PC-9 (cell line): ENCODE results near the gene GAN. TPM values are rescaled to one million over a fixed set of nuclear protein-coding genes. Genes with fewer than 3 reads are reported as not detected.

ENCODE experiments used
- BruUV-seq: library from RNA; stranded (reverse); fragments of 400-500 nt; replicated peaks from 2 replicates; lab custom pipeline; 2021; lab: Mats Ljungman, UMichigan
- CTCF ChIA-PET: fragments of 300-600 bp; sonication (Branson Sonifier 250); formaldehyde crosslinking; loops from one replicate; lab custom pipeline; 2022; ENCODE audit warnings: antibody characterized with exemption; lab: Charles Lee
- POLR2A ChIA-PET: fragments of 300-600 bp; sonication (Branson Sonifier 250); formaldehyde crosslinking; loops from one replicate; lab custom pipeline; 2022; ENCODE audit warnings: antibody characterized with exemption; ENCODE audit not compliant: unreplicated experiment; lab: Charles Lee
- DNase-seq, 2 experiments: peaks; one replicate each; pipeline versions ENCODE4 v3.0.0 to v3.0.0-alpha.2; 2015 to 2022; ENCODE audit warnings: mixed read lengths in 1 of 2
- H2AFZ ChIP-seq: fragments of 200-600 bp; sonication (generic); 2 replicates; pipeline ENCODE4 v1.8.1; 2017; ENCODE audit warnings: antibody characterized with exemption
- H3F3A ChIP-seq: fragments of 200-600 bp; sonication (generic); 2 replicates; pipeline ENCODE4 v1.8.1; 2017; ENCODE audit warnings: antibody characterized with exemption, mild to moderate bottlenecking, low read depth; ENCODE audit not compliant: insufficient read depth
- H3K27ac ChIP-seq: fragments of 200-600 bp; sonication (generic); 2 replicates; pipeline ENCODE4 v1.6.1; 2016; ENCODE audit warnings: mixed run types
- H3K27me3 ChIP-seq: fragments of 200-600 bp; sonication (generic); 2 replicates; pipeline ENCODE4 v1.6.1; 2016; ENCODE audit warnings: low read depth, mixed run types; ENCODE audit not compliant: insufficient read depth
- H3K36me3 ChIP-seq: fragments of 200-600 bp; sonication (generic); 2 replicates; pipeline ENCODE4 v1.6.1; 2016; ENCODE audit warnings: low read depth, mixed run types
- H3K4me1 ChIP-seq: fragments of 200-600 bp; sonication (generic); replicated peaks from 2 replicates; pipeline ENCODE4 v1.6.1; 2016; ENCODE audit warnings: mixed run types; ENCODE audit not compliant: insufficient read depth
- H3K4me2 ChIP-seq: fragments of 200-600 bp; sonication (generic); 2 replicates; pipeline ENCODE4 v1.6.1; 2017; ENCODE audit warnings: mixed run types
- H3K4me3 ChIP-seq: fragments of 200-600 bp; sonication (generic); 2 replicates; pipeline ENCODE4 v1.6.1; 2016; ENCODE audit warnings: mixed run types
- H3K79me2 ChIP-seq: fragments of 200-600 bp; sonication (generic); 2 replicates; pipeline ENCODE4 v1.6.1; 2017; ENCODE audit warnings: low read depth, mixed run types
- H3K9me2 ChIP-seq: fragments of 200-600 bp; sonication (generic); 2 replicates; pipeline ENCODE4 v1.8.1; 2017; ENCODE audit warnings: mild to moderate bottlenecking; ENCODE audit not compliant: insufficient read depth
- H3K9me3 ChIP-seq: fragments of 200-600 bp; sonication (generic); 2 replicates; pipeline ENCODE4 v1.8.1; 2016; ENCODE audit warnings: low read depth; ENCODE audit not compliant: insufficient read depth
- H4K20me1 ChIP-seq: fragments of 200-600 bp; sonication (generic); 2 replicates; pipeline ENCODE4 v1.8.1; 2017; ENCODE audit not compliant: insufficient read depth
- CTCF ChIP-seq: fragments of 200-600 bp; sonication (generic); conservative IDR thresholded peaks from 2 replicates; pipeline ENCODE4 v1.6.1; 2017; ENCODE audit warnings: mixed run types, antibody characterized with exemption, mild to moderate bottlenecking, moderate library complexity
- EZH2 ChIP-seq: fragments of 200-600 bp; sonication (generic); IDR thresholded peaks from 2 replicates; pipeline ENCODE4 v1.8.0; 2017; ENCODE audit warnings: antibody characterized with exemption, low read depth
- intact Hi-C: fragments of 100-400 bp; cut with micrococcal nuclease; formaldehyde crosslinking; loops from one replicate; pipeline ENCODE4 v1.10.0; 2022; ENCODE audit not compliant: unreplicated experiment
- total RNA-seq: library from RNA; stranded (reverse); gene quantifications from 2 replicates; pipeline ENCODE4 v1.2.3, GENCODE V29; 2021

Gene GAN
- total RNA-seq, 1 experiment from 2014 or later: 11.9 TPM

- no peaks in the 10 kb centered on the region for H3K4me1 ChIP-seq
- no peak overlapping the region for H3K4me2 ChIP-seq
- TF ChIP-seq EZH2 (no peak), CTCF (no peak)
- H3K9me3 ChIP-seq: no peaks in the 10 kb centered on the region
- no peak overlapping the region for H3K27ac ChIP-seq
- no peaks in the 10 kb centered on the region for H3F3A ChIP-seq
- H4K20me1 ChIP-seq: no peaks in the 10 kb centered on the region
- CTCF ChIA-PET: no interaction called here
- H3K79me2 ChIP-seq: no peaks in the 10 kb centered on the region
- H2AFZ ChIP-seq: no peak overlapping the region
- BruUV-seq: no TSS peak
- POLR2A ChIA-PET: no interaction called here
- no peak for DNase-seq
- no peaks in the 10 kb centered on the region for H3K27me3 ChIP-seq
- intact Hi-C loops: no loop called here
- H3K9me2 ChIP-seq: no peaks in the 10 kb centered on the region
- no peaks in the 10 kb centered on the region for H3K36me3 ChIP-seq
- H3K4me3 ChIP-seq: no peak overlapping the region
Observed at GRCh38 chr16:81286190-81286589, 28.6 kb upstream of the GAN start.

GRCh38 chr16:81291117-81291516 is 23.6 kb upstream of the GAN start:
- ChIA-PET CTCF (no interaction called here), POLR2A (no interaction called here)
- Histone ChIP-seq H3K9me3 (no peaks in the 10 kb centered on the region), H3K4me1 (peaks cover 8% of the 10 kb centered on the region), H3K4me3 (no peak overlapping the region), H3K79me2 (no peaks in the 10 kb centered on the region), H3K27me3 (no peaks in the 10 kb centered on the region), H4K20me1 (no peaks in the 10 kb centered on the region), H3K36me3 (no peaks in the 10 kb centered on the region), H3K9me2 (no peaks in the 10 kb centered on the region), H3F3A (peaks cover 9% of the 10 kb centered on the region; the same call in 1 of the 2 replicates), H3K27ac (no peak overlapping the region), H2AFZ (no peak overlapping the region), H3K4me2 (no peak overlapping the region)
- TF ChIP-seq EZH2 (no peak), CTCF (no peak)
- intact Hi-C loops: no loop called here
- no TSS peak for BruUV-seq
- DNase-seq: no peak

GRCh38 chr16:81292936-81293335 is 21.8 kb upstream of the GAN start:
- ChIA-PET POLR2A (no interaction called here), CTCF (interaction anchor here (0.6 kb wide), 1 partner anchor 32 kb away, joined by 3 read pairs; no protein-coding TSS in a partner anchor)
- Histone ChIP-seq H3K27me3 (no peaks in the 10 kb centered on the region), H3K4me1 (peaks cover 8% of the 10 kb centered on the region), H3K9me2 (no peaks in the 10 kb centered on the region), H3K27ac (no peak overlapping the region), H3K4me3 (no peak overlapping the region), H3K79me2 (no peaks in the 10 kb centered on the region), H3F3A (peaks cover 9% of the 10 kb centered on the region; the same call in 1 of the 2 replicates), H2AFZ (no peak overlapping the region), H3K4me2 (no peak overlapping the region), H3K36me3 (no peaks in the 10 kb centered on the region), H4K20me1 (no peaks in the 10 kb centered on the region), H3K9me3 (no peaks in the 10 kb centered on the region)
- no peak for TF ChIP-seq CTCF
- TF ChIP-seq EZH2: no peak
- no TSS peak for BruUV-seq
- DNase-seq: no peak
- intact Hi-C loops: no loop called here
